ENCODE results near the gene SRC.
"Not testable (repeated sequence)": the region's sequence is repeated elsewhere in the genome, so short reads cannot be mapped to it uniquely, and the experiment has no call there.

The SRC gene

DNA sequence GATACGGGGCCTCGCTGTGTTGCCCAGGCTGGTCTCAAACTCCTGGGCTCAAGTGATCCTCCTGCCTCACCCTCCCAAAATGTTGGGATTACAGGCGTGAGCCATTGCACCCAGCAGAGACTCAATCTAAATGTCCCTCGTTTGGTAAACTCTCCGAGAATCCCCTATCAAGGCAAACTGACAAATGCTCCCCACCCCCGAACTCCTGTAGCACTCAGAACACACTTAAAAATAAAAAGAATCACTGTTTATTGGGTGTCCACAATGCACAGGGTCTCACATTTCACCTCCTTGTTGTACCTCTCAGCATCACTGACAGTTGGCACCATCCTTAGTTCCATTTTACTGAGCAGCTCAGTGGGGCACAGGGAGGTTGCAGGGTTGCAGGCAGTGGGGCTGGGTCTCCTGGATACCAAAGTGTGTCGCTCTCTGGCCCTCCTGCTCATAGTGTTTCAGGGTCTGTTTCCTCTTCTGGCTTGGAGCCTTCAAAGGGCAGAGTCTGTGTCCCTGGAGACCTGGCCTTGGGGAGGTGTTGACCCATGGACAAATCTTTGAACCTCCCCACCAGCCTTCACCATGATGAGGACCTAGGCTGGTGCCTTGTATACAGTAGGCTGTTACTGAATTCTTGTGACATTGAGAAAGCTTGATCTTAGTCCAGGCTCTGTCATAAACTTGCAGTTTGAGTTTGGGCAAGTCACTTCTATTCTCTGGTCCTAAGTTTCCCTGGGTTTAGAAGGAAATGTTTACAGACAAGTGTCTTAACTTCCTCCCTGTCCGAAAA, 8.5 kb upstream of the SRC start:
- DNase-seq = no peak

- not testable (repeated sequence) for DNase-seq
These were observed 7.6 kb upstream of the SRC start for GRCh38 chr20:37338380-37338779.

GRCh38 chr20:37339208-37339607, 6.7 kb upstream of the SRC start:
- no peak for DNase-seq

DNA sequence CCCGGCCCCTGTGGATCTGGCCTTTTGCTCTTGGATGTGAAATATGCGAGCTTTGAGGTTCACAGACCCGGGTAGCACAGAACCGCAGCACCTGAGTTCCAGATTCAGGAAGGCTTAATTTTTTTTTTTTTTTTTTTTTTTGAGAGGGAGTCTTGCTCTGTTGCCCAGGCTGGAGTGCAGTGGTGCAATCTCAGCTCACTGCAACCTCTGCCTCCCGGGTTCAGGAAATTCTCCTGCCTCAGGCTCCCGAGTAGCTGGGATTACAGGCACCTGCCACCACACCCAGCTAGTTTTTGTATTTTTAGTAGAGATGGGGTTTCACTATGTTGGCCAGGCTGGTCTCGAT, 6.2 kb upstream of the SRC start:
- not testable (repeated sequence) for DNase-seq

- DNase-seq = no peak
These were observed 4.9 kb upstream of the SRC start for GRCh38 chr20:37340998-37341397.

DNA sequence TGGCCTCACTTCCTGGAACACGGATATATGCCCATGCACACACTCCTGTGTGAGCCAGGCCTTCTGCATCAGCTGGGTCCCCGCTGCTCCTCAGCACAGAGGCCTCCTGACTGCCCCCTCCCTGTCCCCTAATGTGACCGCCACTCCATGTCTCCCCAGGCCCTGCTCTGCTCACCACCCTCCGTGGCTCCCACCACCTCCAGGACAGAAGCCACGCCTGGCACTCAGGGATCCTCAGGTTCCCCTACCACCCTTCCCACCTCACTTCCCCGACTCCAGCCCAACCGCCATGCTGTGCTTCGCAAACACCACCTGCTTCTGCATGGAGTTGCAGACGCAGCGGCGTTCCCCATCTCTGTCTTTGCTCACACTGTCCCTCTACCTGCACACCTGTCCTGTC, 4.3 kb upstream of the SRC start:
- no peak for DNase-seq

DNA sequence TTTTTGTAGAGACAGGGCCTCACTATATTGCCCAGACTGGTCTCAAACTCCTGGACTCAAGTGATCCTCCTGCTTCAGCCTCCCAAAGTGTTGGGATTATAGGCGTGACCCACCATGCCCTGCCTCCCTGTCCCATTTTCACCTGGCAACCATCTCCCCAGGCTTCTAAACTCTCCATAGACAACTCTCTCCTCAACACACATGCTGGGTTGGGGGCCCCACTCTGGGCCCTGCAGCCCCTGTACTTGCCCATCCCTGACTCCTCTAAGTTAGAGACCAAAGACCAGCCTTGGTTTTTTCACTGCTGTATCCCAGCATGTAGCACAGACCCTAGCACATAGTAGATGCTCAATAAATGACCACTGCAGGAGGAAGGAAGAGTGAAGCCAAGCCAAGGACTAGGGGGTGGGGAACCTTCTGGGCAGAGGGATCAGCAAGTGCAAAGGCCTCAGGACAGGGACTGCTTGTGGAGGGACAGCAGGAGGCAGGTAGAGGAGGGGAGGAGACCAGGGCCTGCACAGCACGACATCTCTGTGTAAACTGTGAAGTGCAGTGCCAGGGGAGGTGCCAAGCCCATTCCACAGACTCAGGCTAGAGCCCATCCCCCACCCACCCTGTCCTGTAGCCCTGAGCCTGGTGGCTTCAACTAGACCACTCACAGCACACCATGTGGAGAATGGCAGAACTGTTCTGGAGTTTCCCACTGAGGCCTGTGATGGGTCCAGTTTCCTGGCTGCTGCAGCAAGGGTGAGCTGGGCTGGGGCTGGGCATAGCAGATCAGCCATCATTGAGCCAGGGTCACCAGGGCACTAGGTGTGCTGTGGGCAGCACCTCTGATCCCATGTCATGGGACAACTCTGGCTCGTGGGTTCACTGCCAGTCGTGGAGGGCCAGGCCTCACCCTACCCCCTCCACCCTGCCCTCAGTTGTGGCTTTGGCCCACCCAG, 3.4 kb upstream of the SRC start:
- DNase-seq = no peak

- no peak for DNase-seq
These were observed 2.5 kb upstream of the SRC start for GRCh38 chr20:37343212-37343993.

DNA sequence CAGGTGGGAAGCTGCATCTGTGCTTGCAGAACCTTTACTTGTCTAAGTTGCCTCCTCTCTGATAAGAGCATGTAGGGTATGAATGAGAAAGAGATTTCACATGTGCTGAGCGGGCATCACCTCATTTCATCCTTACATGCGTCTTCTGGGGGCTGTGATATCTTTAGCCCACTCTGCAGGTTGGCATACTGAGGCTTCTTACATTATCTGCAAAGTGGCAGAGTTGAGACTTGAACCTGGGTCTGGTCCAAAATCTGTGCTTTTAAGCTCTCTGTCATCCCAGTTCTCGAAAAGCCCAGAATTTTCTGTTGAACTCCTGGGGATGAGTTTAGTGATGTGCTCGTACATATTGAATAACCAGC, 2.0 kb upstream of the SRC start:
- no peak for DNase-seq

GRCh38 chr20:37344506-37345338, 1.2 kb upstream of the SRC start:
- DNase-seq = no peak

GRCh38 chr20:37346236-37346534, 245 bp downstream of the SRC start:
- no peak for DNase-seq

DNA sequence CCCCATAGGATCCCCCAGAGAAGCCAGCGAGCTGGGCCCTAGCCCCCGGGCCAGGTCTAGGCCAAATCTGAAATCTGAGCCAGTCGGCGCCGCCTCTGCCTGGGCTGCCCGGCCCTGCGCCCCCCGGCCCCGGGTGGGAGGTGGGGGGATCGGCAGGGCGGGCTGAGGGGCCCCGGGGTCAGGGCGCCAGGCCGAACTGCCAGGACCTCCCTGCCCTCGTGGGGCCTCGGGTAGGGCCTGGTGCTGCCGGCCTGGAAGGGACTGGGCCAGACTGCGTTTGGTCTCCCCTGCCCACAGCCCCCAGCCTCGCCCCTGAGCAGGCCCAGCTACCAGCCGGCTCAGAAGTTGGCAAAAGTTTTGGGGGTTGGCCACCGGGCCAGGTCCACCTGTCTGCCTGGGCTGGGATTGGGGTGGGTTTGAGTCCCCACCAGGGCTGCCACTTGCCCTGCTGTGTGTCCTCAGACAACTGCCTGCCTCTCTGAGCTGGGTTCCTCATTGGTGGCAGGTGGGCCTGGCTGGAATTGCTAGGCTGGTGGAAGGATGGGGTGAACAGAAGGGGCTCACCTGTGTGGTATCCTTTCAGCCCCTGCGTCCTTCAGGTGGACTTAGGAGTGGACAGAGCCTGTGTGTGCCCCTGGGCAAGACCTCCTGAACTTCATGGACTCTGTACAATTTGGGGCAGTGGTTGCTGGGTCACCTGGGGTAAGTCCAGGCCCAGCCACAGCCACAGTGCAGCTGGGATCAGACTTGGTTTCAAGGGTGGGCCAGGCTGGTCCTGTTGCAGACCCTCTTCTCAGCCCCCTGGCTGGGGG, 801 bp downstream of the SRC start:
- DNase-seq = no peak

- DNase-seq = no peak
These were observed 1.4 kb downstream of the SRC start for GRCh38 chr20:37347347-37347823.

DNA sequence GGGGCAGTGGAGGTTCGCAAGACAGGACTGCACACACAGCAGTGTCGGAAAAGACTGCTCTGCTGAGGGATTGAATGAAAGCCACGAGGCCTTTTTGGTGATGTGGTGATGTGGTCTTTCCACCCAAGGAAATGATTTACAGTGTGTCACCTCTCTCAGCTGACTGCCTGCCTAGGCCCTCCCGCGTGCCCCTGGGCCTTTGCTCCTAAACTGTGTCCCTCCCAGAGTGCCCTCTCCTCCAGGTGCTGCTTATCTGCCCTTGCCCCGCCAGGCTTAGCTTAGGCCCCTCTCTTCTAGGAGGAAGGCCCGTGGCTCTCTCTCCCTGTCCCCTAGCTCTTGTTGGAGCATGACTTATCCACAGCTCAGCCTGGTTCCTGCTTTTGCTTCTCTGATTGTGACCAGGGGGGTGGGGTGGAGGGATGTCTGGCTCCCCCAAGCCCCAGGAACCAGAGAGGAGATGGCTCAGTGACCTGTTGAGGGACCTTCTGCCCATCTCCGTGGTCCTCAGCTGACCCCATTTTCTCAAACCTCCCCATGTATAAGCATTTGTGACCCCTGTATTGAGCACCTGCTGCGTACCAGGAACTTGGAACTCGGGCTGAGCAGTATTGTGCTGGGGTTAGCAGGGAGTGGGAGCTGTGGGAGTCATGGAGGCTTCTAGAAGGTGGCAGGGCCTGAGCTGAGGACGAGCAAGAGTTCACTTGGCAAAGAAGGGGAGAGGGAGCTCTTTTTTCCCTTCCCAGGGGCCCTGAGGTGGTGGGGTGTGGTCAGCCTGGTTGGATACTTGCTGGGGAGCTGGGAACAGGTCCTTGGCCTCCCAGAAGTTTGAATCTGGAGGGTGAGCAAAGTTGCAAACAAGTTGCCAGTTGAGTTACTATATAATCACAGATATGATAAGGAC, 2.2 kb downstream of the SRC start:
- no peak for DNase-seq

- DNase-seq = no peak
These were observed 3.0 kb downstream of the SRC start for GRCh38 chr20:37348792-37349516.

DNA sequence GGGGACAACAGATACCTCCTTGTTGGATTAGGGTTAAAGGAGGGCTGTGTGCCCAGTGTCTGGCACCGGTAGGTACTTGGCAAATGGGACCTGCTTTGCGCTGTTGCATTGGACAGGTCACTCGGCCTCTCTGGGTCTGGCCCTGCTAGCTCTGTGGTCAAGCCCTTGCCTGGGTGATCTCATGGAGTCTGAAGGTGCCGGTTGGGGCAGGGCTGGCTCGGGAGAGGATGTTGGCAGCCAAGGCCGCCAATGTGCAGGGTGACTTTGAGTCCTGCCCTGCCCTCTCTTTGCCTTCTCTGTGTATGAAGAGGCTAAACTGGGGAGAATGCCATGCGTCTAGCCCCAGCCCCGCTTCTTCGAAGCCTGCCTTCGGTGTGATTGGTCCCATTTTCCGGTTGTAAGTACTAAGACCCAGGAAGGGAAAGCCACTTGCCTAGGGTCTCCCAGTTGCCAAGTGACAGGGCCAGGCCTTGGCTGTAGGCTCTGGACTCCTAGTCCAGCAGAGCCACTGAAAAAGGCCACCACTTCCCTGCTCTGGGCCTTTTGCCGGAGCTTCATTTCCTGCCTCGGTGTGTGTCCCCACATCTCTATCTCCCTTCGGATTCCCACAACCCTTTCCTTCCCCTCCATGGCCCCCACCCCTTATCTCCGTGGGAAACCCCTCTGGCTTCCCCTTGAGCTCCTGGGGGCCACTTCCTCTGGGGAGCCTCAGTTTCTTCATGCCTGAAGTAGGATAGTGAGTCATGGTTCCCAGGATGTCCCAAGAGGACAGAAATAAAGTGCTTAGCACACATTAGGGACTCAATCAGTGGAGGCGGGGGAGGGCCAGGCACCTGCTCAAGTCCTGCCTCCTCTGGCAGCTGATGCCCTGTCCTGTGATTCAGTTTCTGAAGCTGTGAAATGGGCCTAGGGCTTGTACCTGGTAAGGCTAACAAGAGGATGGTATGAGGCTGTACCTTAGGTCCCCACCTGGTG, 3.9 kb downstream of the SRC start:
- DNase-seq = no peak

GRCh38 chr20:37350649-37351574, 5.0 kb downstream of the SRC start:
- peak; percentile 18 for DNase-seq

Measured in fibroblast of skin of scalp (primary cell).